Subcutaneous abdominal adipose tissue (tissue), 5 donors: Measurements from ENCODE around the gene EPPIN.

ENCODE experiments used
- H3K27ac ChIP-seq: one replicate; pipeline ENCODE4 v1.7.0; 2013; ENCODE audit warnings: low read depth, mild to moderate bottlenecking, inconsistent platforms, low read length, moderate library complexity
- H3K27me3 ChIP-seq, 5 donors: one replicate each; pipeline ENCODE4 v1.7.0; 2013; ENCODE audit warnings: low read length in 5 of 5, inconsistent platforms in 1 of 5; ENCODE audit not compliant: control insufficient read depth in 5 of 5, insufficient read depth in 4 of 5
- H3K36me3 ChIP-seq, 5 donors: one replicate each; pipeline ENCODE4 v1.7.0; 2013; ENCODE audit warnings: low read length in 5 of 5; ENCODE audit not compliant: control insufficient read depth in 5 of 5, insufficient read depth in 5 of 5
- H3K4me1 ChIP-seq, 5 donors: one replicate each; pipeline ENCODE4 v1.7.0; 2013; ENCODE audit warnings: low read length in 5 of 5, mild to moderate bottlenecking in 3 of 5, moderate library complexity in 1 of 5; ENCODE audit not compliant: control insufficient read depth in 5 of 5, insufficient read depth in 5 of 5
- H3K4me3 ChIP-seq, 5 donors: one replicate each; pipeline ENCODE4 v1.7.0; 2013; ENCODE audit warnings: low read length in 5 of 5, low read depth in 1 of 5
- H3K9ac ChIP-seq, 5 donors: one replicate each; pipeline ENCODE4 v1.7.0; 2013; ENCODE audit warnings: low read length in 5 of 5, mild to moderate bottlenecking in 4 of 5, moderate library complexity in 3 of 5
- H3K9me3 ChIP-seq, 5 donors: one replicate each; pipeline ENCODE4 v1.7.0; 2013; ENCODE audit warnings: low read length in 5 of 5; ENCODE audit not compliant: control insufficient read depth in 5 of 5
- donor health status: healthy.
- donor health status: healthy.
- donor health status: healthy.
- donor health status: healthy.
- donor health status: healthy.

EPPIN gene

DNA sequence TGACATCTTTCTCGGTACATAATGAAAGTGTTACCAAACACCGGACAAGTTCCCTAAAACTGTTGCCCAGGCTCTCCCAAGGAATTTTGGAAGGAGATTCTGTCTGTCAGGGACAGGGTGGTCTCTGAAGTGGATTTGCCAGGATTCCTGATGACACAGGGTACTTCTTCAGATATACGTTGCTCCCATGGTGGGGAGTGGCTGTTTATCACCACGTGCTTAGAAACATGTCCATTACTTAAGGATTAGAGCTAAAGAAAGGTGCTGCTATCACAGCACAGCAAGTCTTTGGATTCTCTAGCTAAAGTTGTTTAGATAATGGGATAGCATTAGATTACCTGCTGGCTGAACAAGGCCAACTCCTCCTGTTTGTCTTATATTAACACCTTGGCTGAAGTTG lies 38.1 kb downstream of the EPPIN start:
- Histone ChIP-seq H3K4me1 (no peaks in the 10 kb centered on the region), H3K9me3 (no peaks in the 10 kb centered on the region), H3K27ac (no peak overlapping the region), H3K4me3 (no peak overlapping the region), H3K9ac (no peak overlapping the region), H3K27me3 (peaks cover 0 to 10% (median 6%) of the 10 kb centered on the region in 5 donors), H3K36me3 (no peaks in the 10 kb centered on the region)

DNA sequence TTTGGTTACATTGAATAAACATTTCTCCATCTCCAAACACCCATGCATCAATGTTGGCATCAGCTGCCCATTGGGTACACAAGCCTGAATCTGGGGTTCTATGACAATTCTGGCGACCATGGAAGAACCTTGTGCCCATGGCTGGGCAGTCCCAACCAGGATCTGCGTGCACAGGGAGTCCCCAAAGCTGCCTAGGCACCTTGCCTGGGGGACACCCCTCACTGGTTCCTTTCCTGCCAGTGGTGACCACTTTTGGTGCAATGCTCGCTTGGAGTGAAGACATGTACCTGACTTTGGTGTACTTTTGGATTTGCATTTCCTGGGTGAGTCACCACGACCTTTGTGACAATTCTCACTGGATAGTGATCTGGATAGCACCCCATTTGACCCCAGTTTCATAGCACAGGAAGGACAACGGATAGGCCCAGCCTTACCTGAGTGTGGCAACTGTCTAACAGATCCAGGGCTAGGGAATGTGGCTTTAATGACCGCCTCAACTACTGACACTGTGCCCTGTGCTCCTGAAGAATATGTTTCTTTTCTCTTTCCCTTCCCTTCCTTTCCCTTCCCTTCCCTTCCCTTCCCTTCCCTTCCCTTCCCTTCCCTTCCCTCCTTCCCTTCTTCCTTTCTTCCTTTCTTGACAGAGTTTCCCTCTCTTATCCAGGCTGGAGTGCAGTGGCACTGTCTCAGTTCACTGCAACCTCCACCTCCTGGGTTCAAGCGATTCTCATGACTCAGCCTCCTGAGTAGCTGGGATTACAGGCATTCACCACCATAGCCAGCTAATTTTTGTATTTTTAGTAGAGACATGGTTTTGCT lies 38.9 kb downstream of the EPPIN start:
- no peaks in the 10 kb centered on the region for H3K36me3 ChIP-seq
- no peaks in the 10 kb centered on the region for H3K4me1 ChIP-seq
- no peak overlapping the region for H3K4me3 ChIP-seq
- H3K9ac ChIP-seq: no peak overlapping the region
- no peaks in the 10 kb centered on the region for H3K9me3 ChIP-seq
- no peak overlapping the region for H3K27ac ChIP-seq
- H3K27me3 ChIP-seq: peaks cover 0 to 8% (median 4%) of the 10 kb centered on the region in 5 donors

DNA sequence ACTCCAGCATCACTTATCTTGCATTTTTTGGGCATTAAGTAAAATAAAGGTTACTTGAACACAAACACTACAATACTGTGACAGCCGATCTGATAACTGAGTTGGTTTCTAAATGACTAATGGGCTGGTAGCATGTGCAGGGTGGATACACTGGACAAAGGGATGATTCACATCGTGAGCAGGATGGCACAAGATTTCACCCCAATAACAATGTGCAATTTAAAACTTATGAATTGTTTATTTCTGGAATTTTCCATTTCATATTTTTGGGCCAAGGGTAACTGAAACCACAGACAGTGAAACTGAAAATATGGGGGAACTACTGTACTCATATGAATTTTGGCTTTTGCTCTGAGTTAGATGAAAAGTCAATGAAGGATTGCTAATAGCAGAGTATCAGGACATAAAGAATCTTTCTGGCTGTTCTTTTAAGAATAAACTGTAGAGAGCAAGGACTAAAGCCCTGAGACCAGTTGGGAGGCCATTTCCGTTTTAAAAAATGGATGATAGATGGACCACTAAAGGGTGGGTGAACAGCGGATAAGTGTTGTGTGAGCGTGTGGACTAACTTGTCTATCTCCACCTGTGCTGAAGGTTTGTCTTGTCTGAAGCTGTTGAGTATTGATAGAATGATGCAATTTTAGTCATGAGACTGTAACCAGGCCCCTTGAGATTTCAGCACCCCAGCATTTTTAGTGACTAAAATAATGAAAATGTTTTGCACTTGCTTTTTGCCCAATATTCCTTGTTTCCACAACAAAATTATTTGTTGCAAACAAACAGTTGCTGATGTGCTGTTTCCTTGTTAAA lies 40.0 kb downstream of the EPPIN start:
- Histone ChIP-seq H3K4me3 (no peak overlapping the region), H3K9me3 (no peaks in the 10 kb centered on the region), H3K27ac (no peak overlapping the region), H3K27me3 (peaks cover 0 to 8% (median 4%) of the 10 kb centered on the region in 5 donors), H3K36me3 (no peaks in the 10 kb centered on the region), H3K9ac (no peak overlapping the region), H3K4me1 (no peaks in the 10 kb centered on the region)

DNA sequence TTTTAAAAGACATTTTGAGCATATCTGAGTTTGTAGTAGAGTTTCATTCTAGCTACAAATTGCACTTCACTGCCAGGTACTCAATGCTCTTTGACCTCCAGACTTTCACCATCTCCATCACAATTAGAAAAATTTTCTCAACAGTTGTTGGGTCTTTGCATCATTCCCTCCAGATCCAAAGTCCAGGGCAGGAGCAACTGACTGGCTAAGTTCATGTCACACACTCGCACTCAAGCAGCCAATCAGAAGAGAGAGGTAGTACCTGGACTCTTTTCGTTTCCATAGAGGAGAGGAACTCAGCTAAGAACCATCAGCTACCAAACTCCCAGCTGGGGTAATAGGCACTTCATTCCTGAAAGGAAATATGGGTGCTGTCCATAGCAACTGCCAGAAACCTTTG lies 40.8 kb downstream of the EPPIN start:
- no peak overlapping the region for H3K9ac ChIP-seq
- H3K27ac ChIP-seq: no peak overlapping the region
- peaks cover 0 to 8% (median 4%) of the 10 kb centered on the region in 5 donors for H3K27me3 ChIP-seq
- H3K9me3 ChIP-seq: no peaks in the 10 kb centered on the region
- H3K36me3 ChIP-seq: no peaks in the 10 kb centered on the region
- no peak overlapping the region for H3K4me3 ChIP-seq
- no peaks in the 10 kb centered on the region for H3K4me1 ChIP-seq

DNA sequence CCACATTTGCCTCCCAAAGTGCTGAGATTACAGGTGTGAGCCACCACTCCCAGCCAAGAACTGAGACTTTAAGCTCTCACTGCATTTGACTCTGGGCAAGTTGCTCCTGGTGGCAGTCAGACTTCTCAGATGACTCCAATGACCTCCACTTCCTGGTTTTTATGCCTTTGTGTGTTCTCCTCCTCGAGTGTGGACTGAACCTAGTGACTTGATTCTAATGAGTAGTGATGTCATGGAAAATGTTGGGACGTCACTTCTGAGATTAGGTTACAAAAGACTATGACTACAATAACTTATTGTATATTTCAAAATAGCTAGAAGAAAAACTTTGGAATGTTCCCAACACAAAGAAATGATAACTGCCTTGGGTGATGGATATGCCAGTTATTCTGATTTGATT lies 43.8 kb downstream of the EPPIN start:
- Histone ChIP-seq H3K9me3 (no peaks in the 10 kb centered on the region), H3K9ac (no peak overlapping the region), H3K36me3 (no peaks in the 10 kb centered on the region)

DNA sequence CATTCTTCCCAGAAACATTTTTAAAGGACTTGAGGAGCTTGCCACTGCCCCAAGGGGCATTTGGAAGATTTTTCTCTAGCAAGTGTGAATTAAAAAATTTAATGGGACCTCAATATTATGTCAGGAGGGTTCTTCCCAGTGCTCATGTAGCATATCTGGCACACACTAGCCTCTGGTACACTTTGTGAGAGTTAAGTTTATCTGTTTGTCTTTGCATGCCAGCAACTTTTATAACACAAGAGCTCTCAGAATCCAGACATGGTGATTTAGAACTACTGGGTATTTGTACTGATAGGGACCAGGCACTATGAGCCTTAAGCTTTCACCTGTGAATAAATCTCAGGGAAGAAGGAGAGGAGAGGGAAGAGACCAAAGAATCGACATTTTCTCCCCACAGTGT lies 44.6 kb downstream of the EPPIN start:
- H3K4me3 ChIP-seq: no peak overlapping the region
- H3K9me3 ChIP-seq: no peaks in the 10 kb centered on the region
- H3K27ac ChIP-seq: no peak overlapping the region
- H3K9ac ChIP-seq: no peak overlapping the region
- no peaks in the 10 kb centered on the region for H3K4me1 ChIP-seq
- no peaks in the 10 kb centered on the region for H3K36me3 ChIP-seq
- H3K27me3 ChIP-seq: peaks cover 0 to 23% (median 9%) of the 10 kb centered on the region in 5 donors

More for the DNA sequence above, 43.8 kb downstream of the EPPIN start:
- Histone ChIP-seq H3K4me1 (no peaks in the 10 kb centered on the region), H3K4me3 (no peak overlapping the region), H3K27ac (no peak overlapping the region), H3K27me3 (peaks cover 0 to 18% (median 9%) of the 10 kb centered on the region in 5 donors)

DNA sequence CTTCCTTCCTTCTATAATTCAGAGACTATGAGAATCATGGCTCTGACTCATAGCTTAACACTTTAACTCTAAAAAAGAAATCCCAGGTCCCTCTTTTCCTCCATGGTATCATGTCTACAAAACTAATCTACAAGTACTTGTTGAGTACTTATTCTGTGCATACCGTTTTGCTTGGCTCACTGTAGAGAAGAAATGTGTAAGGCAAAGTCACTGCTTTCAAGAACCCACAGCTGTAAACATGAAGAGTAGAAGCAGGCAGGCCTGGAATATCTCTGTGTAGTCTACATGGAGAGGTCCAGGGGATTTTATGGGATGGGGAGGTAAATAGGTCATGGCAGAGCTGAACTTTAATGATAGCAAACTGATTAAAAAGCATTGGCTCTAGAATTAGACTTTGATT lies 45.6 kb downstream of the EPPIN start:
- peaks cover 0 to 23% (median 9%) of the 10 kb centered on the region in 5 donors for H3K27me3 ChIP-seq
- H3K36me3 ChIP-seq: no peaks in the 10 kb centered on the region
- H3K27ac ChIP-seq: no peak overlapping the region
- no peaks in the 10 kb centered on the region for H3K4me1 ChIP-seq
- H3K9me3 ChIP-seq: no peaks in the 10 kb centered on the region
- H3K9ac ChIP-seq: no peak overlapping the region
- no peak overlapping the region for H3K4me3 ChIP-seq

DNA sequence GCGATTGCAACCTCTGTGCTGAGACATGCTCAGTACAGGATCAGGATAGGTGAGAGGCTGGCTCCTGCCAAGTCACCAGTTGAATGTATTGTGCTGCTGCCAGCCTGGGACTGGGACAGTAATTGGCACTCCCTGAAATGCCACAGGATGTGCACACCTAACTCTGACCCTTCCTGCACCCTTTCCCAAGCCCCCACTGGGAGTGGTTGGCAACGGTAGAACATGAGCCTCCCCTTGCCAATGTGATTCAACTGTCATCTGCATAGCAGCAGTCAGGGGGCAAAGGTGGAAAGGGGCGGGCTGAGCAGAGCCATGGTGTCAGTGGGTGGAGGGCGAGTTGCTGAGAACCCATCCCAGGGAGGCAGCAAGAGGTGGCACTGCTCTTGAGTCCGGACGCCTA lies 47.2 kb downstream of the EPPIN start:
- no peaks in the 10 kb centered on the region for H3K36me3 ChIP-seq
- H3K4me1 ChIP-seq: no peaks in the 10 kb centered on the region
- no peak overlapping the region for H3K27ac ChIP-seq
- H3K27me3 ChIP-seq: peaks cover 0 to 23% (median 9%) of the 10 kb centered on the region in 5 donors
- H3K9ac ChIP-seq: no peak overlapping the region
- H3K4me3 ChIP-seq: no peak overlapping the region
- no peaks in the 10 kb centered on the region for H3K9me3 ChIP-seq

DNA sequence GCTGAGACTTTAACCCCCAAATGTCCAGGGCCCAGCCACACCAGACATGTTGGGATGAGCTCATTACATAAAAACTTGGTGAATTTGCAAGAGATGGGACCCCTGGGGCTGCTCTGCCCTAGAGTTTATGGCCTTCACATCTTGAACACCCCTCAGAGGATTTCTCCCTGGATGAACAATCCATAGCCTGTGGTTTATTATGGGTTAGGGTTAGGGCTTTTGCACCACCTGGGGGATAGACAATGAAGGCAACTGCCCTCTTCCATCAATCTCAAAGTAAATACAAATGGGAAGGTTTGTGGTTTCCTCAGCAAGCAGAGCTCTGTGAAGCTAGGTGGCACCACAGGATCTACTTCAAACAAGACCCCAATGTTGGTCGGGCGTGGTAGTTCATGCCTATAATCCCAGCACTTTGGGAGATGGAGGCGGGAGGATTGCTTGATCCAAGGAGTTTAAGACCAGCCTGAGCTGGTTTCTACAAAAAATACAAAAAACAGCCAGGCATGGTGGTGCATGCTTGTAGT lies 49.2 kb downstream of the EPPIN start:
- H3K9me3 ChIP-seq: no peaks in the 10 kb centered on the region
- H3K27me3 ChIP-seq: peaks cover 0 to 18% (median 6%) of the 10 kb centered on the region in 5 donors
- no peak overlapping the region for H3K4me3 ChIP-seq
- H3K27ac ChIP-seq: no peak overlapping the region
- no peaks in the 10 kb centered on the region for H3K4me1 ChIP-seq
- no peak overlapping the region for H3K9ac ChIP-seq
- H3K36me3 ChIP-seq: no peaks in the 10 kb centered on the region

DNA sequence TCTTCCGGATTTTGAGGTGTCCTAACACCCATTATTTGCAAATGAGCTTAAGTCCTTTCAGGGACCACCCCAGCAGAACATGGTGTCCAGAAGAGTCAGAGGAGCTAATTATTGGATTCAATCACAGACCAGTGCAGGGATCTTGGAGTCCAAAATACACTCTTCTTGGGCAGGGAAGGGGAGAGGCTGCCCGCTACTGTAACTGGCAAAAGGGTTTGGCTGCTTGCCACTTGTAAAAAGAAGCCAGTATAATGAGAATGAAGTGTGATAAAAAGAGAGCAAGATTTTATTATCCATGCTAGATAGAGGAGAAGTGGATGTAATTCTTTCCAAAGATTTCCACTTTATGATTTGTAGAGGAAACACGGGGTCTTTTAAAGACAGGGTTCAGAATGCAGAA lies 51.0 kb downstream of the EPPIN start:
- Histone ChIP-seq H3K9ac (no peak overlapping the region), H3K9me3 (no peaks in the 10 kb centered on the region), H3K27me3 (peaks cover 4 to 18% (median 6%) of the 10 kb centered on the region in 5 donors), H3K4me1 (no peaks in the 10 kb centered on the region), H3K36me3 (no peaks in the 10 kb centered on the region), H3K27ac (no peak overlapping the region), H3K4me3 (no peak overlapping the region)
